ENCODE measurements around the gene GNE. TPM values are rescaled to one million over a fixed set of nuclear protein-coding genes. Genes with fewer than 3 reads are reported as not detected.

GNE gene
- polyA plus RNA-seq, 1 donor = 11.4 TPM

- 77% methylated on average over 3 of the region's 3 CpGs for WGBS (ENCODE audit: insufficient coverage, low lambda C conversion rate)
Measured at GRCh38 chr9:36290996-36291395, 32.7 kb upstream of the GNE start.

GRCh38 chr9:36289836-36290435 lies 31.7 kb upstream of the GNE start:
- H3K36me3 ChIP-seq (ENCODE audit: control insufficient read depth, insufficient read depth, low read length) = no peaks in the 10 kb centered on the region
- no peaks in the 10 kb centered on the region for H3K9me3 ChIP-seq (ENCODE audit: control insufficient read depth, low read depth, low read length)
- H3K27ac ChIP-seq (ENCODE audit: low read length) = no peak overlapping the region
- no CpG with 5 or more reads among the region's 3 CpGs for WGBS (ENCODE audit: insufficient coverage, low lambda C conversion rate)
- no peaks in the 10 kb centered on the region for H3K27me3 ChIP-seq (ENCODE audit: control insufficient read depth, insufficient read depth, low read length)
- DNase-seq = no peak
- no peak overlapping the region for H3K4me3 ChIP-seq (ENCODE audit: low read length)
- no peaks in the 10 kb centered on the region for H3K4me1 ChIP-seq (ENCODE audit: control insufficient read depth, insufficient read depth, low read length)

More at GRCh38 chr9:36290996-36291395, 32.7 kb upstream of the GNE start:
- no peaks in the 10 kb centered on the region for H3K27me3 ChIP-seq (ENCODE audit: control insufficient read depth, insufficient read depth, low read length)
- no peak overlapping the region for H3K4me3 ChIP-seq (ENCODE audit: low read length)
- no peaks in the 10 kb centered on the region for H3K4me1 ChIP-seq (ENCODE audit: control insufficient read depth, insufficient read depth, low read length)
- no peak overlapping the region for H3K27ac ChIP-seq (ENCODE audit: low read length)
- no peak for DNase-seq
- H3K9me3 ChIP-seq (ENCODE audit: control insufficient read depth, low read depth, low read length) = no peaks in the 10 kb centered on the region
- H3K36me3 ChIP-seq (ENCODE audit: control insufficient read depth, insufficient read depth, low read length) = no peaks in the 10 kb centered on the region

GRCh38 chr9:36288070-36288469 lies 29.8 kb upstream of the GNE start:
- Histone ChIP-seq H3K4me3 (ENCODE audit: low read length) (no peak overlapping the region), H3K9me3 (ENCODE audit: control insufficient read depth, low read depth, low read length) (no peaks in the 10 kb centered on the region), H3K27me3 (ENCODE audit: control insufficient read depth, insufficient read depth, low read length) (no peaks in the 10 kb centered on the region), H3K36me3 (ENCODE audit: control insufficient read depth, insufficient read depth, low read length) (no peaks in the 10 kb centered on the region), H3K27ac (ENCODE audit: low read length) (no peak overlapping the region), H3K4me1 (ENCODE audit: control insufficient read depth, insufficient read depth, low read length) (no peaks in the 10 kb centered on the region)
- WGBS (ENCODE audit: insufficient coverage, low lambda C conversion rate) = no CpG with 5 or more reads among the region's 3 CpGs
- no peak for DNase-seq

GRCh38 chr9:36286388-36286787 lies 28.1 kb upstream of the GNE start:
- no peaks in the 10 kb centered on the region for H3K36me3 ChIP-seq (ENCODE audit: control insufficient read depth, insufficient read depth, low read length)
- H3K4me1 ChIP-seq (ENCODE audit: control insufficient read depth, insufficient read depth, low read length) = no peaks in the 10 kb centered on the region
- WGBS (ENCODE audit: insufficient coverage, low lambda C conversion rate) = no CpG with 5 or more reads among the region's 6 CpGs
- H3K27ac ChIP-seq (ENCODE audit: low read length) = no peak overlapping the region
- H3K9me3 ChIP-seq (ENCODE audit: control insufficient read depth, low read depth, low read length) = no peaks in the 10 kb centered on the region
- H3K27me3 ChIP-seq (ENCODE audit: control insufficient read depth, insufficient read depth, low read length) = no peaks in the 10 kb centered on the region
- no peak for DNase-seq
- H3K4me3 ChIP-seq (ENCODE audit: low read length) = no peak overlapping the region

- H3K4me1 ChIP-seq (ENCODE audit: control insufficient read depth, insufficient read depth, low read length) = no peaks in the 10 kb centered on the region
- no CpG with 5 or more reads among the region's 4 CpGs for WGBS (ENCODE audit: insufficient coverage, low lambda C conversion rate)
- H3K4me3 ChIP-seq (ENCODE audit: low read length) = no peak overlapping the region
- H3K9me3 ChIP-seq (ENCODE audit: control insufficient read depth, low read depth, low read length) = no peaks in the 10 kb centered on the region
- H3K36me3 ChIP-seq (ENCODE audit: control insufficient read depth, insufficient read depth, low read length) = no peaks in the 10 kb centered on the region
- H3K27ac ChIP-seq (ENCODE audit: low read length) = no peak overlapping the region
- no peaks in the 10 kb centered on the region for H3K27me3 ChIP-seq (ENCODE audit: control insufficient read depth, insufficient read depth, low read length)
- DNase-seq = no peak
Measured at GRCh38 chr9:36284226-36284625, 26.0 kb upstream of the GNE start.

- WGBS (ENCODE audit: insufficient coverage, low lambda C conversion rate) = 80% methylated on average over 1 of the region's 7 CpGs
Measured at GRCh38 chr9:36282275-36282674, 24.0 kb upstream of the GNE start.

GRCh38 chr9:36280989-36281388 lies 22.7 kb upstream of the GNE start:
- DNase-seq = no peak
- H3K9me3 ChIP-seq (ENCODE audit: control insufficient read depth, low read depth, low read length) = no peaks in the 10 kb centered on the region
- no peak overlapping the region for H3K27ac ChIP-seq (ENCODE audit: low read length)
- no peaks in the 10 kb centered on the region for H3K4me1 ChIP-seq (ENCODE audit: control insufficient read depth, insufficient read depth, low read length)
- no peaks in the 10 kb centered on the region for H3K36me3 ChIP-seq (ENCODE audit: control insufficient read depth, insufficient read depth, low read length)
- 86% methylated on average over 4 of the region's 4 CpGs for WGBS (ENCODE audit: insufficient coverage, low lambda C conversion rate)
- no peaks in the 10 kb centered on the region for H3K27me3 ChIP-seq (ENCODE audit: control insufficient read depth, insufficient read depth, low read length)
- no peak overlapping the region for H3K4me3 ChIP-seq (ENCODE audit: low read length)

More at GRCh38 chr9:36282275-36282674, 24.0 kb upstream of the GNE start:
- Histone ChIP-seq H3K27ac (ENCODE audit: low read length) (no peak overlapping the region), H3K36me3 (ENCODE audit: control insufficient read depth, insufficient read depth, low read length) (no peaks in the 10 kb centered on the region), H3K27me3 (ENCODE audit: control insufficient read depth, insufficient read depth, low read length) (no peaks in the 10 kb centered on the region), H3K4me1 (ENCODE audit: control insufficient read depth, insufficient read depth, low read length) (no peaks in the 10 kb centered on the region), H3K4me3 (ENCODE audit: low read length) (no peak overlapping the region), H3K9me3 (ENCODE audit: control insufficient read depth, low read depth, low read length) (no peaks in the 10 kb centered on the region)
- no peak for DNase-seq

- no peak for DNase-seq
- Histone ChIP-seq H3K27ac (ENCODE audit: low read length) (no peak overlapping the region), H3K4me3 (ENCODE audit: low read length) (no peak overlapping the region), H3K36me3 (ENCODE audit: control insufficient read depth, insufficient read depth, low read length) (no peaks in the 10 kb centered on the region), H3K9me3 (ENCODE audit: control insufficient read depth, low read depth, low read length) (no peaks in the 10 kb centered on the region), H3K4me1 (ENCODE audit: control insufficient read depth, insufficient read depth, low read length) (no peaks in the 10 kb centered on the region), H3K27me3 (ENCODE audit: control insufficient read depth, insufficient read depth, low read length) (no peaks in the 10 kb centered on the region)
- no CpG with 5 or more reads among the region's 2 CpGs for WGBS (ENCODE audit: insufficient coverage, low lambda C conversion rate)
Measured at GRCh38 chr9:36278243-36278642, 20.0 kb upstream of the GNE start.

- 17% methylated on average over 1 of the region's 7 CpGs for WGBS (ENCODE audit: insufficient coverage, low lambda C conversion rate)
- Histone ChIP-seq H3K27me3 (ENCODE audit: control insufficient read depth, insufficient read depth, low read length) (no peaks in the 10 kb centered on the region), H3K4me1 (ENCODE audit: control insufficient read depth, insufficient read depth, low read length) (no peaks in the 10 kb centered on the region), H3K9me3 (ENCODE audit: control insufficient read depth, low read depth, low read length) (no peaks in the 10 kb centered on the region), H3K36me3 (ENCODE audit: control insufficient read depth, insufficient read depth, low read length) (no peaks in the 10 kb centered on the region), H3K4me3 (ENCODE audit: low read length) (peak overlapping the region; percentile 15), H3K27ac (ENCODE audit: low read length) (no peak overlapping the region)
- peak in 1 of 2 donors; percentile 18 for DNase-seq
Measured at GRCh38 chr9:36276781-36277181, 18.5 kb upstream of the GNE start.

- WGBS (ENCODE audit: insufficient coverage, low lambda C conversion rate) = no CpG with 5 or more reads among the region's 1 CpG
- no peaks in the 10 kb centered on the region for H3K4me1 ChIP-seq (ENCODE audit: control insufficient read depth, insufficient read depth, low read length)
- no peak for DNase-seq
- H3K4me3 ChIP-seq (ENCODE audit: low read length) = peak overlapping the region; percentile 15
- H3K27me3 ChIP-seq (ENCODE audit: control insufficient read depth, insufficient read depth, low read length) = no peaks in the 10 kb centered on the region
- H3K36me3 ChIP-seq (ENCODE audit: control insufficient read depth, insufficient read depth, low read length) = no peaks in the 10 kb centered on the region
- no peak overlapping the region for H3K27ac ChIP-seq (ENCODE audit: low read length)
- H3K9me3 ChIP-seq (ENCODE audit: control insufficient read depth, low read depth, low read length) = no peaks in the 10 kb centered on the region
Measured at GRCh38 chr9:36276254-36276653, 18.0 kb upstream of the GNE start.

- Histone ChIP-seq H3K9me3 (ENCODE audit: control insufficient read depth, low read depth, low read length) (no peaks in the 10 kb centered on the region), H3K27ac (ENCODE audit: low read length) (no peak overlapping the region), H3K4me3 (ENCODE audit: low read length) (no peak overlapping the region), H3K36me3 (ENCODE audit: control insufficient read depth, insufficient read depth, low read length) (no peaks in the 10 kb centered on the region), H3K4me1 (ENCODE audit: control insufficient read depth, insufficient read depth, low read length) (no peaks in the 10 kb centered on the region), H3K27me3 (ENCODE audit: control insufficient read depth, insufficient read depth, low read length) (no peaks in the 10 kb centered on the region)
- 18% methylated on average over 2 of the region's 3 CpGs for WGBS (ENCODE audit: insufficient coverage, low lambda C conversion rate)
- DNase-seq = peak in 1 of 2 donors; percentile 17
Measured at GRCh38 chr9:36275060-36275459, 16.8 kb upstream of the GNE start.
